ENCODE measurements around the gene NPR3. TPM values are rescaled to one million over a fixed set of nuclear protein-coding genes. Genes with fewer than 3 reads are reported as not detected.

NPR3 gene
- total and polyA plus RNA-seq, 2 of the 8 experiments (the other 6 are each of a cell fraction or from before 2014, with no cell fraction given): not detected

DNA sequence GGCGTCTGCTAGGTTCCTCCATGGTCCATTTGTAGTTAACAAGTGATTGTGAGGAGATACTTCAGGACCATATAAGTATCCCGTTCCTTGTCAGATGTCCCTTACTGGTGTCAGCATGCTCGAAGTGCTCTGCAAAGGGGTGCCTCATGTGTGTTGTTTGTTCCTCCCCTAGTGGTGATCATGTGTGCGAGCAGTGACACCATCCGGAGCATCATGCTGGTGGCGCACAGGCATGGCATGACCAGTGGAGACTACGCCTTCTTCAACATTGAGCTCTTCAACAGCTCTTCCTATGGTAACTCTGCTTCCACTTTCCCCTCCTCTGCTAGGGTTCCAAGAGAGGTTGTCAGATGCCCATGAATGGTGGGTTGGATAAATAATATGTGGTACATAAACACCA, 13.4 kb downstream of the NPR3 start:
- H4K91ac ChIP-seq (replicated peaks; ENCODE audit: insufficient read length, low read length): no peak overlapping the region
- no peak overlapping the region for H2BK20ac ChIP-seq (ENCODE audit: low read length)
- H2BK15ac ChIP-seq (ENCODE audit: low read length): no peak overlapping the region
- no peaks in the 10 kb centered on the region for H3K23me2 ChIP-seq (ENCODE audit: low read depth, low read length)
- 85% methylated on average over 7 of the region's 7 CpGs; no CpG with 5 or more reads in 1 of the 2 experiments for WGBS, 2 experiments (ENCODE audit: extremely low coverage in 1 of 2, insufficient coverage in 1 of 2, insufficient read length in 1 of 2, insufficient replicate concordance in 2 of 2, low coverage in 1 of 2, low lambda C conversion rate in 2 of 2, missing lambda C conversion rate in 1 of 2)
- no peak overlapping the region for H2AFZ ChIP-seq (ENCODE audit: low read length)
- FAIRE-seq: no peak
- no peaks in the 10 kb centered on the region for H3K4me1 ChIP-seq (replicated peaks in 1 of 4; ENCODE audit: control insufficient read depth in 3 of 4, insufficient read depth in 4 of 4, low read length in 3 of 4)
- H4K5ac ChIP-seq (ENCODE audit: insufficient read length, low read depth, low read length): no peak overlapping the region
- H2BK5ac ChIP-seq (ENCODE audit: low read depth, low read length): no peak overlapping the region
- H2BK120ac ChIP-seq (replicated peaks; ENCODE audit: low read depth, low read length): no peak overlapping the region
- no peaks in the 10 kb centered on the region for H4K20me1 ChIP-seq (replicated peaks in 1 of 2; ENCODE audit: control insufficient read depth in 1 of 2, insufficient read depth in 2 of 2, low read length in 2 of 2)
- H3K79me1 ChIP-seq (ENCODE audit: low read depth, low read length): no peaks in the 10 kb centered on the region
- H4K8ac ChIP-seq (ENCODE audit: extremely low read depth, insufficient read depth, low read length): no peak overlapping the region
- H2BK12ac ChIP-seq (ENCODE audit: low read depth, low read length): no peak overlapping the region
- TF ChIP-seq RAD21 (IDR thresholded peaks at IDR 0.05 in 1 of 2, conservative IDR thresholded peaks at IDR 0.05 in 1 of 2; ENCODE audit: low read depth in 2 of 2, low read length in 2 of 2) (peak in 1 of 2 experiments; percentile 12; a peak in 1 of 4 replicates), KDM4A (IDR thresholded peaks at IDR 0.05; ENCODE audit: low read depth, low read length, severe bottlenecking) (no peak), SUZ12 (IDR thresholded peaks at IDR 0.05; ENCODE audit: low read length) (no peak)
- TF ChIP-seq, protein P1, sequence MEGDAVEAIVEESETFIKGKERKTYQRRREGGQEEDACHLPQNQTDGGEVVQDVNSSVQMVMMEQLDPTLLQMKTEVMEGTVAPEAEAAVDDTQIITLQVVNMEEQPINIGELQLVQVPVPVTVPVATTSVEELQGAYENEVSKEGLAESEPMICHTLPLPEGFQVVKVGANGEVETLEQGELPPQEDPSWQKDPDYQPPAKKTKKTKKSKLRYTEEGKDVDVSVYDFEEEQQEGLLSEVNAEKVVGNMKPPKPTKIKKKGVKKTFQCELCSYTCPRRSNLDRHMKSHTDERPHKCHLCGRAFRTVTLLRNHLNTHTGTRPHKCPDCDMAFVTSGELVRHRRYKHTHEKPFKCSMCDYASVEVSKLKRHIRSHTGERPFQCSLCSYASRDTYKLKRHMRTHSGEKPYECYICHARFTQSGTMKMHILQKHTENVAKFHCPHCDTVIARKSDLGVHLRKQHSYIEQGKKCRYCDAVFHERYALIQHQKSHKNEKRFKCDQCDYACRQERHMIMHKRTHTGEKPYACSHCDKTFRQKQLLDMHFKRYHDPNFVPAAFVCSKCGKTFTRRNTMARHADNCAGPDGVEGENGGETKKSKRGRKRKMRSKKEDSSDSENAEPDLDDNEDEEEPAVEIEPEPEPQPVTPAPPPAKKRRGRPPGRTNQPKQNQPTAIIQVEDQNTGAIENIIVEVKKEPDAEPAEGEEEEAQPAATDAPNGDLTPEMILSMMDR (IDR thresholded peaks at IDR 0.05; ENCODE audit: control extremely low read depth in 1 of 3, insufficient read depth in 1 of 3, low read depth in 1 of 3, low read length in 3 of 3): peak; percentile 11 to 34 (median 23); a peak in 3 of 4 replicates
- no peak overlapping the region for H3K14ac ChIP-seq (ENCODE audit: insufficient read length)
- no peak overlapping the region for H3K18ac ChIP-seq (ENCODE audit: extremely low read depth, low read length)
- H3K27me3 ChIP-seq (replicated peaks in 1 of 4; ENCODE audit: control insufficient read depth in 3 of 4, extremely low read depth in 1 of 4, insufficient read depth in 3 of 4, low read length in 3 of 4): no peaks in the 10 kb centered on the region
- H3K4ac ChIP-seq (replicated peaks; ENCODE audit: insufficient read length, low read depth, low read length): no peak overlapping the region
- no peak overlapping the region for H3K56ac ChIP-seq (replicated peaks; ENCODE audit: insufficient read length, low read depth, low read length)
- H3K4me3 ChIP-seq (ENCODE audit: extremely low read depth in 1 of 4, insufficient read depth in 2 of 4, low read depth in 3 of 4, low read length in 4 of 4): no peak overlapping the region
- no peaks in the 10 kb centered on the region for H3K36me3 ChIP-seq (ENCODE audit: control insufficient read depth in 2 of 4, insufficient read depth in 4 of 4, low read length in 3 of 4)
- H3K27ac ChIP-seq (ENCODE audit: low read depth, low read length): no peak overlapping the region
- H3K79me2 ChIP-seq (ENCODE audit: control insufficient read depth in 1 of 2, insufficient read depth in 2 of 2, low read length in 2 of 2): no peaks in the 10 kb centered on the region
- H3K4me2 ChIP-seq (ENCODE audit: insufficient read depth in 1 of 2, low read depth in 2 of 2, low read length in 2 of 2): no peak overlapping the region
- DNase-seq (ENCODE audit: low read depth in 1 of 2, low spot score in 2 of 2): no peak
- no peak overlapping the region for H2AK5ac ChIP-seq (ENCODE audit: low read depth, low read length)
- no peak overlapping the region; a peak in 1 of 7 replicates for H3K9ac ChIP-seq (replicated peaks in 1 of 4; ENCODE audit: extremely low read depth in 1 of 4, low read depth in 3 of 4, low read length in 3 of 4)
- no peak overlapping the region for H3K23ac ChIP-seq (ENCODE audit: insufficient read length)
- ChIA-PET CTCF (ENCODE audit: partially characterized antibody) (interaction anchor here (1.0 kb wide), 1 partner anchor 9 kb away, joined by 4 read pairs; no protein-coding TSS in a partner anchor), POLR2A (ENCODE audit: partially characterized antibody) (interaction anchor here (1.0 kb wide), 1 partner anchor 10 kb away, joined by 4 read pairs; no protein-coding TSS in a partner anchor)
- no peaks in the 10 kb centered on the region for H3K9me3 ChIP-seq (ENCODE audit: insufficient read depth in 2 of 2, low read depth in 1 of 2, low read length in 1 of 2)

Measured in H1 (cell line).